Right lobe of liver (tissue), 4 donors: ENCODE measurements around the gene YBX2.

ENCODE experiments used
- CTCF ChIP-seq, 4 donors: fragments of 200-600 bp in 3 of 4; fragments of 450-650 bp in 1 of 4; IDR thresholded peaks; one replicate each; pipeline versions ENCODE4 v1.5.1 to v1.8.0; 2016 to 2022; ENCODE audit warnings: antibody characterized with exemption in 4 of 4, mild to moderate bottlenecking in 2 of 4
- POLR2A ChIP-seq: fragments of 450-650 bp; IDR thresholded peaks from one replicate; pipeline ENCODE4 v1.6.1; 2017; ENCODE audit warnings: antibody characterized with exemption, mild to moderate bottlenecking
- donor health status: DM: no; HTN: no; CAD: no.
- donor health status: DM: no; HTN: no; CAD: no.
- donor health status: DM: no; HTN: yes; CAD: no.

GRCh38 chr17:7238420-7239090 is 55.9 kb downstream of the YBX2 start:
- TF ChIP-seq CTCF (IDR thresholded peaks at IDR 0.05) (no peak), POLR2A (no peak)
